ENCODE results near the gene PDE3B.
A peak's percentile ranks its signal among the peaks of the same experiment; 100 is the strongest.

PDE3B gene

GRCh38 chr11:14892036-14892556 is 248.5 kb downstream of the PDE3B start, which contains the start of gene CYP2R1:
TSS of gene CYP2R1 (minus strand) at chr11:14892231. CDS start at chr11:14892205, 26 bp downstream.
- peak; percentile 99 for DNase-seq

DNA sequence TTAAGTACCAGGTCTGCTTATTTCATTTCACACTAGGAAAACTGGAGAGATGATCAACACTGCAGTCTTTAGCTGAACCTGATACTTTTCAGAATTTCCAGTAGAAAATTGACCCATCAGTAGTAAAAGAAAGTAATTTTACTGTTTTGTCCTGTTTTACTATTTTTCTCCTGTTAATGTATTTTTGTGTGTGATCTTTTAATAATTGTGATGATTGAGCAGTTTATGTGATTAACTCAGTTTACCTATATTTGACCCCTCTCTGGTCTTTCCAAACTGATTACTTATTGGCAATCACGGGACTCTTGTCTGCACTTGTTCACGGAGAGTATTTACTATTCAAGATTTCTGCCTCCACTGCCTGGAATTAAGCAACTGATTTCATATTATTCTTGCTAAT is 249.0 kb downstream of the PDE3B start:
- DNase-seq: no peak

- peak; percentile 56 for DNase-seq
Observed at GRCh38 chr11:14894657-14895598, 251.3 kb downstream of the PDE3B start.

- DNase-seq: no peak
Observed at GRCh38 chr11:14898355-14898754, 254.8 kb downstream of the PDE3B start.

- no peak for DNase-seq
Observed at GRCh38 chr11:14898906-14899305, 255.3 kb downstream of the PDE3B start.

DNA sequence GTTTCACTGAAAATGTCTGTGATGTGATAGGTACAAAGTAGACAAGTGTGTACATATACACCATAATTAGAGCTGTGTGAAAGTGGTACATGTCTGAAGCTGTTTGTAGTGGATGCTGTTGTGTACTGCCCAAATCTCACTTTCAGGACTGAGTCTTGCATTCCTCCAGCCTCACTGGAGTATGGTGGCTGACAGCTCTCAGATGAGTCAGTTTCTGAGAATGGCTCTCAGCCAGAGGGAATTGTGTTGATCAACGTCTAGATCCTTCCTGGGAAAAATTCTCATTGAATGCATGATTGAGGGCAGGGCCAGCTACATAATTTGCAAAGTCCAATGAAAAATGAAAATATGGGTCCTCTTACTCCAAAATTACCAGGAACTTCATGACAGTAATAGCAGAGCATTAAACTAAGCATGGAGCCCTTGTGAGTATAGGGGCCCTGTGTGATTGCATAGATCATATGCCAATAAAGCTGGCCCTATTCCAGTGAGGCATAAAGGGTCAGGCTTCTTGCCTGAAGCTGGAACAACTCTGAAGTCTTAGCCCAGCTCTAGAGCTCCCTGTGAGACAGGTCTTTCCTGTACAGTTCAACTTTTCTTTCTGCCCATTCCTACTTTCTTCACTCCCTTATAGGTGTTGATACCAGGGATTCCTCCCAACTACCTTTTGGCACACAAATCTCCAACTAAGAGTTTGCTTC is 259.2 kb downstream of the PDE3B start:
- DNase-seq: peak; percentile 75

DNA sequence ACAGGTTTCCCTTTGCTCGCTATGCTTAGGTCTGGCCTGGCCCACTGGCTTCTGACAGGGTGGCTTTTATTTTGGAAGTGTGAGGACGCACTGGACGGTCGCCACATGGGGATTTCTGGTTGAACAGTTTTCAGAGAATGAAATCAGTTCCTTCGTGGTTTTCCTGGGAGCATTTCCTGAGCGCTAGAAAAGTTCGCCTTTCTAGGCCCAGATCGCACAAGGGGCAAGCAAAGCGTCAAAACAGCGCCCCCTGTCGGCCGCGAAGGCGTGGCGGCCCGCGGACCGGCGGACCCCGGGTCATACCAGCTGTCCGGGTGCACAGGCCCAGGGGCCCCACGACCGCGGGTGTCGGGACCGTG is 261.1 kb downstream of the PDE3B start:
- peak; percentile 81 for DNase-seq

- DNase-seq: peak; percentile 88
Observed at GRCh38 chr11:14905104-14906033, 261.8 kb downstream of the PDE3B start.

- no peak for DNase-seq
Observed at GRCh38 chr11:14906578-14906977, 263.0 kb downstream of the PDE3B start.

DNA sequence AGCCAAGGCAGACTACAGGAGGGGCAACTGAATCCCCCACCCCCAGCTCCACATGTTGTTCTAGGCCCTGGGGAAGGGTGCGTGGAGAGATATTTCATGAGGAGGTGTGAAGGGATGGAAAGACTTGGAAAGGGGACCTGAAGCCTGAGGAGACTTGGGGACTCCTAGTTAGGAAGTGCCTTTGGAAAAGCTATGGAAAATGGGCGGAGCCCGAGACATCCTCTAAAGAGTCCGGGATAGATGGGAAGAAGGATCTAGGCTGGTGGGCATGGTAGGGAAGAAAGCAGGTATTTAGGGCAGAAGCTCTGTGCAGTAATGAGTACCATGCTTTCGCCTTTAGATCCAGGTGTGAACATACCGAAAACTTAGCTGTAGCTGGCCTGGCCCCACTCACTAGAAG is 263.4 kb downstream of the PDE3B start:
- no peak for DNase-seq

DNA sequence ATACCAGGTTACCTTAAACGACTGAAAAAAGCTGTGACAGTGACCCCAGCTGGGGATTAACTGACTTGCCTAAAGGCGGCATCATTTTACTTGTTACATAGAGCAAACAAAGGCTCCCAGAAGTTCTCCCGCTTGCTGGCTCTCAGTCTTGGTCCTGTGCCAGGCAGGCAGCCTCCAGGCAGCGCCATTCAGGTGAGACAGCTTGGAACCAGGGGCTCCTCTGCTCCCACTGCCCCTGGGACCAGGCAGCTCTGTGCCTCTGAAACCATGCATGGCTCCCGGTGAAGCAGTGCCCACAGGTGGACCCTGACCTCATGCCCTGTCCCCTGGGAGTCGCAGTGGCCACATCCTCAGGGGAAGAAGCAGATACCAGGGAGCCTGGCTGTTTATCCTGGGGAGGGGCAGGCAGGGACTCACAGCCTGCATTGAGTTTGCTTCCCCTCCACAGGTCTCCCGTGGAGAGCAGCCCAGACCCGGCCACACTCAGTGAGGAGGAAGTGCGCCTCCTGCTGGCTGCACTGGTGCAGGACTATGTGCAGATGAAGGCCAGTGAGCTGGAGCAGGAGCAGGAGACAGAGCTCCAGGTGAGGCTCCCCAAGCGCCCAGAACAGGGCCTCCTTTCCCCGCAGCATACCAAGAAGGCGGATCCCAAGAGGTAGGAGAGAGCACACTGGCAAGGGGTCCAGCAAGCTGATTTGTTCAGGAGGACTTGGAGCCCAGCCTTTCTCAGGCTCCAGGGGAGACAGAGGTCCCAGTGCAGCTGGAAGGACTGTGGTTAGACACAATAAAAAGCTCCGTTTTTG is 264.0 kb downstream of the PDE3B start:
- DNase-seq: peak; percentile 87

DNA sequence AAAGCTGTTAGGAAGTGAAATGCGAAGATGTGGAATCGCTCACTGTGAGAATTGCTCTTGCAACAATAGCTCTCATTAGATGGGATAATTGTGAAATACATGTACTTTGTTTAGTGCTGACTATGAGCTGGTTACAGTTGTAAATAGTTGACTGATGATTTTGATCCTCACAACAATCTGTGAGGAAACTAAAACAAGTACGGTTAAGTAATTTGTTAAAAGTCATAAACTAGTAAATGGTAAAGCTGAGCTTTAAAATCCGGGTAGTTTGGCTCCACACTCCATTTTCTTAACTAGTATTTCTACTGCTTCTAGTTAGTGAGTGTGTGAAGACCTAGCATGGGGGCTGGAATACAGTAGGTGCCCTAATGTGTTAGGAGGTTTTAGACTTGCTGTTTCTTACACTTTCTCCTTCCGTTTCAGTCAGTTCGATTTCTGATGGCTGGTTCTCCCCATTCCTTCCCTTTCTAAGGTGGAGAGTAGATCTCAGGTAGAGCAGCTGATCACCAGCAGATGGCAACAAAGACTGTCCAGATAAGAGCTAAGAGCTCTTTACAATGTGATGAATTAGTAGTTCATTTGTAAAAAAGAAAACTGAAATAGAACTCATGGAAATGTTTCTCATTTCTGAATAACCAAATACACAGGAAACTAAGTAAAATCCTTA is 264.7 kb downstream of the PDE3B start:
- DNase-seq: peak; percentile 60

DNA sequence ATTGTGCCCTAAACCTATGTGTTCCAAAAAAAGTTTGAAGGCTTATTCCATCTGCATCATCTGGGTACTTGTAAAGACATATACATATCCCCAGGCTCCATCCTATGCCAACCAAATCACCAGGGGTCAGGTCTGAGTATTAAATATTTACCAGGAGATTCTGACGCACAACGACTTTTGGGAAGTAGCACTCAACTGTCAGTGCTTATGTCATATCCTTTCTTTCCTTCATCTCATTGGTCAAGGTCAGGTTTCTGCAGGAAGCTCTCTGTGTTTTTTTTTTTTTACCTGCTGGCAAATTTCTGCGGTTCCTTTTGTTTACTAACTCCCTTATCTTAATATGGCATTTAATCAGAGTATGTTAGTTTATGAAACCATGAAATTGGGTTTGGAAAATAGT is 270.9 kb downstream of the PDE3B start:
- no peak for DNase-seq

- no peak for DNase-seq
Observed at GRCh38 chr11:14916403-14916802, 272.8 kb downstream of the PDE3B start.

Measured in islet precursor cell (in vitro differentiated cells).